RPMI7951 (cell line): Measurements from ENCODE around the gene NAA30. TPM values are rescaled to one million over a fixed set of nuclear protein-coding genes. Genes with fewer than 3 reads are reported as not detected.
"Not testable (repeated sequence)": the region's sequence is repeated elsewhere in the genome, so short reads cannot be mapped to it uniquely, and the experiment has no call there.

Experiments
- DNase-seq: peaks from one replicate; pipeline ENCODE4 v3.0.0-alpha.2; 2012; ENCODE audit warnings: low read depth
- total RNA-seq: library from RNA; depleted of rRNA; stranded (reverse); fragments of >200 nt; shearing (Covaris generic); gene quantifications from 2 replicates; pipeline ENCODE4 v1.2.3, GENCODE V29; 2014; rRNA removed

NAA30 gene
- 10.8 and 17.5 TPM in 2 replicates for total RNA-seq

DNA sequence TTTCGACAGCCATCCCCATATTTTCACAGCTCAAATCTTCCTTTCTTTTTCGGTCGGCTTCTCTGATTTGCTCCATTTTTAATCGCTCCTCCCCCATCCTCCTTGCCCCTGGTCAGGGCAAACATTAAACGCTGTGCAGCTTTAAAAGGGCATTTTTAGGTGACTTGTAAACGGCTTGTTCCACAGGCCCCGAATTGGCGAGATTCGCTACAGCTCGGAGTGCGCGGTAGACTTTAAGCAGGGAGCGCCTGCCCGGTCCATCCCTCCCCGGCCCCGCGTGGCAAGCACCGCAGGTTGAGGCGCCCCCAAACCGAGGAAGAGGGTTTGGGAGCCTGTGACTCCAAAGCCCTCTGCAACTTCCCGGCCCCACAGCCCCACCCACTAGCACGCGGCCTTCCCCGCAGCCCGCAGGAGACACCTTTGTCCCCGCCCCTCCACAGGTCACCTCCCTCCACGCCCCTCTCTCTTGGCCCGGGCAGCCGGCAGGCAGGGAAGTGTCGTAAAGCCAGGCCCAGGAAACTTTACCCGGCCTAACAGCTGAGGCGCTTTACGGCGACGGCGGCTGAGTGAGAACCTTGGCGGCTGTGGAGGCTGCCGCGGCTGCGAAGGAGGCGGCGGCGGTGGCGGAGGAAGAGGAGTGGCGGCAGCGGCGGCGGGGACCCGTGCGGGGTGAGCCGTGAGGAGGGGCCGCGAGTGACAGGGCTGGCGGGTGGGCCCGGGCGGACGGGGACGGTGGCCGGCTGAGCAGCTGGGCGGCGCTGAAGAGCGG is at the start of gene NAA30:
Gene NAA30 (plus strand): TSS at position 550 of the 769 bp plus-strand sequence. CDS start 372 bp downstream, outside the sequence.
- peak; percentile 90 for DNase-seq

DNA sequence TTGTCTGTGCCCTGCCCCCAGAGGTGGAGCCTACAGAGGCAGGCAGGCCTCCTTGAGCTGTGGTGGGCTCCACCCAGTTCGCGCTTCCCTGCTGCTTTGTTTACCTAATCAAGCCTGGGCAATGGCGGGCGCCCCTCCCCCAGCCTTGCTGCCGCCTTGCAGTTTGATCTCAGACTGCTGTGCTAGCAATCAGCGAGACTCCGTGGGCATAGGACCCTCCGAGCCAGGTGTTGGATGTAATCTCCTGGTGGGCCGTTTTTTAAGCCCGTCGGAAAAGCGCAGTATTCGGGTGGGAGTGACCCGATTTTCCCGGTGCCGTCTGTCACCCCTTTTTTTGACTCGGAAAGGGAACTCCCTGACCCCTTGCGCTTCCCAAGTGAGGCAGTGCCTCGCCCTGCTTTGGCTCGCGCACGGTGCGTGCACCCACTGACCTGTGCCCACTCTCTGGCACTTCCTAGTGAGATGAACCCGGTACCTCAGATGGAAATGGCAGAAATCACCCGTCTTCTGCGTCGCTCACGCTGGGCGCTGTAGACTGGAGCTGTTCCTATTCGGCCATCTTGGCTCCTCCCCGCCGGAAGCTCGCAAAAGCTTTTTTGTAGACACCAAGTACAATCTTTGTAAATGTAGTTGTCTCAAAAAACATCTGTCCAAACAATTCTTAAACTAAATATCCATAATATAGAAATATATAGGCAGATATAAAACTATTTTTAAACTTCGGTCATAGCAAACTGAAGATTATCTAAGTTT is 46.7 kb upstream of the NAA30 start:
- DNase-seq = not testable (repeated sequence)

DNA sequence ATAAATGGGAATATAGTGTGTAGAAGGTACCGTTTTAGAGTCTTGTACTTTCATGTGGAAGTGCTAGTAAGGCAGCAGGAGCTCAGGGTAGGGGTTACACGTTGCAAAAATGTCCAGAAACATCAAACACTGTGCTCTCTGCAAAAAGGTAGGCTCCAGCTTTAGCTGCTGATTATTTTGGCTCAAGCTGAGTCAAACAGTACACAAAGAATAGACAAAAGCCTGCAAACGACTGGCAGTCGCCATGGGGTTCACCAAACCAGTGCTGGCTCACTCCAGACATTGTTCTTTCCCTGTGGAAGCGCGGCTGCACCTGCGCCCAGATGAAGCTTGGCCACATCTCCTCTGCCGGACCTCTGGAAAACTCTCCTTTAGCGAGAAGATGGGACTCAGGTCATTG is 45.3 kb upstream of the NAA30 start:
- DNase-seq = no peak

DNA sequence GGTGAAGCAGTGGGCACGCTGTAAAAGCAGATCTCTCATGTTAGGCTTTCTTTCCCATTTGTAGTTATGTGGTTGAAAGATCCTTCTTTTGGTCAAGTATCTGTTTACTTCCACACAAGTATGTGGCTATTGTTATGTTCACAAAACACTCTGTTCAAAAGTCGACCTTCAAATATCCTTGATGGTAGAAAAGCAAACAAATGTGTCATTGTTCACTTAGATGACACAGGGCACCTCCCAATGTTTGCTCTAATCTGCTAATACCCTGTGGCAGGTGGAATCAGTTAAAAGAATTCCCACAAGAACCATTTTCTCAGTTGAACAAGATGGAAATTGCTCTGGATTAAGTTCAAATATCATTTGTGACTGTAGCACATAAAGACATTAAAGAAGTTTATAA is 43.6 kb upstream of the NAA30 start:
- no peak for DNase-seq

DNA sequence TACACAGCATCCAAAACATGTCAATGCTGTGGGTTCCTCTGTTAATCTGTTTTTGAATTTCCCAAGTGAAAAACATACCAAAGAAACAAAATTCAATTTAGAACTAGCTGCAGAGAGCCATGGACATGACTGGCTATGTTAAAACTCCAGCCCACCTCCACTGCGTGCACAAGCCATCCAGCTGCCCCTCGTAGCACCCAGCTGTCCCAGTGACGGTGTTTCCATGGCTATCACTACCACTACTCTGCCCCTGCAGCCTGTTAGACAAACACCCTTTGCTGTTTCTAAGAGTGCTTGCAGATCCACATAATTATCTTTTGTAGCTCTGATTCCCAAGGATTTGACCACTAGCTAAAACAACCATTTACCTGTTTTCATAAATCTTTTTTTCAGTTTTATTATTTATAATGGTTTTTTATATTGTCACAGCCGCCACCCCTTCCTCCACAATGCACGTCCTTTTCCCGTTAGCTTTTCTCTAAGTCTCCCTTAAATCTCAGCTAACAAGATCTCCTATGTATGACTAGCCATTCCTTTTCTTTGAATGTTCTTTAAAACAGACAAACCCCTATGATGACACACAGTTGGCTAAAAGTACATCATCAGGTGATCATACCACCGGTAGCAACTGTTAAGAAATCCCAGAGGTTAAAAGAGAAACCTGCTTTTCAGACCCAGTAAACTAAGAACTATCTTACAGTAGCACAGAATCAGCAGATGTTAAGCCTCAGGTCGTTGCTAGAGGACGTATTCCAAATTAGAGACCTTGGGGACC is 37.8 kb upstream of the NAA30 start:
- DNase-seq = no peak

DNA sequence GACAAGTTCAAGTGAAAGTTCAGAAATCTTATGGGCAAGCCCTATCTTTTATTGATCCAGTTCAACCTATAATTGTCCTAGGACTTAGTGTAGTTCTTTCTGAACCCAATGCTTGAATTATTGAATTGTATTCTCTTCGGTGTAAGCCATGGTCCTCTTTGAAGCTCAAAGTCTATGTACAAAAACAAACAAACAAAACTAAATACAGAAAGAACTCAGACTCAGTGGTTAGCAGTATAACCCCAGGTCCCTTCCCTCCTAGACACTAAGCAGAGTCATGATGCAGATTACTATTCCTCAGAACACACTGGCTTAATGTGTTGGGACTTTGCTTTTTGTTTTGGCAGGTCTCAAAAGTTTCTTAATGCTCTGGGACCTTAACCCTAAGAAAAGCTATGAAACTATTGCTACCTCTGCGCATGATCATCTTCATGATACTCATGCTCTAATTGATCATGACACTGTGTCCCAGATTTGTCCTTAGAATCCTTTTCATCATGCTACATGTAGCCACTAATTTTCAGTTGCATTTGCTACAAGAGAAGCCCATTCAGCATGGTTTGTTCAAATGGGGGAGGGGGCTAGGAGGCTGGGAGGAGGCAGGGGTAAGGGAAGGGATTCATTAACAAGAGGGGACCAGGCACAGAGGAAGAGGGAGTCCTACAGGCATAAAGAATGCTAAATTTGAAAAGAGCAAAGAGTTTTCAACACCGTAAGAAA is 35.1 kb upstream of the NAA30 start:
- no peak for DNase-seq

DNA sequence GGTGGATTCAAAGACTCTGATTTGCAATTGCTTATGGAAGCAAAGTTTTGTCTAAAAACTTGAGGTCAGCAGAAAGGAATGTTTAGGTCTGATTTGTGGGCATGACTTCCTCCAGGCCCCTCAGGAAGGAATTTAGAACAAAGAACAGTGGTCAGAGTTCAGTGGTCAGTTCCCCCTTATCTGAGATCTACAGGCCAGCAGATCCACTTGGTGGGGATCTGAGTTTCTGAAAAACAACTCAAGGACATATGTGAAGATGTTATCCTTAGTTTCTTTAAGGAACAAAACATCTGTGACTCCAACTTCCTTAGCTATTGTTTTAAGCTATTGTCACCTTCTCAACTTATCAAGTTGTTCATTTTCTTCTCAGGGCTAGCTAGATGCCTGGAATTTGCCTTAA is 28.0 kb upstream of the NAA30 start:
- peak; percentile 61 for DNase-seq

DNA sequence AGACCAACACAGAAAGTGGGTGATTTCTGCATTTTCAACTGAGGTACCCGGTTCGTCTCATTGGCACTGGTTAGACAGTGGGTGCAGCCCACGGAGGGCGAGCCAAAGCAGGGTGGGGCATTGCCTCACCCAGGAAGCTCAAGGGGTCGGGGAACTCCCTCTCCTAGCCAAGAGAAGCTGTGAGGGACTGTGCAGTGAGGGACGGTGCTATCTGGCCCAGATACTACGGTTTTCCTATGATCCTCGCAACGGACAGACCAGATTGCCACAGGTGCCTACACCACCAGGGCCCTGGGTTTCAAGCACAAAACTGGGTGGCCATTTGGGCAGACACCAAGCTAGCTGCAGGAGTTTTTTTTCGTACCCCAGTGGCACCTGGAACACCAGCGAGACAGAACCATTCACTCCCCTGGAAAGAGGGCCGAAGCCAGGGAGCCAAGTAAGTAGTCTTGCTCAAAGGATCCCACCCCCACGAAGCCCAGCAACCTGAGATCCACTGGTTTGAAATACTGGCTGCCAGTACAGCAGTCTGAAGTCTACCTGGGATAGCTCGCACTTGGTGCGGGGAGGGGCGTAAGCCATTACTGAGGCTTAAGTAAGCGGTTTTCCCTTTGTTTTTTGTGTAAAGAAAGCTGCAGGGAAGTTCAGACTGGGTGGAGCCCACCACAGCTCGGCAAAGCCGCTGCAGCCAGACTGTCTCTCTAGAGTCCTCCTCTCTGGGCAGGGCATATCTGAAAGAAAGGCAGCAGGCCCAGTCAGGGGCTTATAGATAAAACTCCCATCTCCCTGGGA is 25.5 kb upstream of the NAA30 start:
- no peak for DNase-seq

DNA sequence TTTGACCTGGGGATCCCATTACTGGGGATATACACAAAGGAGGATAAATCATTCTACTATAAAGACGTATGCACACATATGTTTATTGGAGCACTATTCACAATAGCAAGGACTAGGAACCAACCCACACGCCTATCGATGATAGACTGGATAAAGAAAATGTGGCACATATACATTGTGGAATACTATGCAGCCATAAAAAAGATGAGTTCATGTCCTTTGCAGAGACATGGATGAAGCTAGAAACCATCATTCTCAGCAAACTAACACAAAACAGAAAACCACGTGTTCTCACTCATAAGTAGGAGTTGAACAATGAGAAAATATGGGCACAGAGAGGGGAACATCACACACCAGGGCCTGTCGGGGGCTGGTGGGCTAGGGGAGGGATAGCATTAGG is 20.2 kb upstream of the NAA30 start:
- DNase-seq = not testable (repeated sequence)

DNA sequence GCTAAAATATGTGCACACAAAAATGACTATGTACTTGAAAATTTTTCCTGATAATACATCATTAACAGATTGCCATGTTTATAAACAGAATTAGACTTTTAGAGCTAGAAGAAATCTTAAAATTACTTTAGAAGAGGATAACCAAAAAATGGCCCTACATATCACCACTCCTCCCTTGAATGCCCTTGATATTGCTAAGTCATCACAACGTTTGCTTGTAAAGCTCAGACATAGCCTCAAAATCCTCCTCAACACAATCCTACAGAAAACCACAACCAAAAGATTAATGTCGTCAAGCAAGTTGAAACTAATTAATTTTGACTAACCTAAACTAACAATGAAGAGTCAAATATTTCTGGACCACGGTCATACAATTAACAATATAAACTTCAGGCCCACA is 19.4 kb upstream of the NAA30 start:
- DNase-seq = no peak

DNA sequence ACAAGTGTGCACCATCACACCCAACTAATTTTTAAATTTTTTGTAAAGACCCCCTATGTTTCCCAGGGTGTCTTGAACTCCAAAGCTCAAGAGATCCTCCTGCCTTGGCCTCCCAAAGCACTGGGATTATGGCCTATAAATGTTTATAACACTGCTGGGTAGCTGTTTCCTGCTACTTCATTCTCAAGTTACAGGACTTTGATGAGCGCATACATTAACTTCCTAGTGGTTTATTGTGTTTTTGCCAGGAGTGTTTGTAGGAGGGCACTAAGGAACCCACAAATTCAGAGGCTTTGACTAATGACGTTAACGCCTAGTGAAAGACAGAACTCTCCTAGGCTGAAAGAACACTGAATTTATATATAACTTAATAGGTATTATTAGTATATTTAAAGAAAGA is 15.2 kb upstream of the NAA30 start:
- DNase-seq = no peak

DNA sequence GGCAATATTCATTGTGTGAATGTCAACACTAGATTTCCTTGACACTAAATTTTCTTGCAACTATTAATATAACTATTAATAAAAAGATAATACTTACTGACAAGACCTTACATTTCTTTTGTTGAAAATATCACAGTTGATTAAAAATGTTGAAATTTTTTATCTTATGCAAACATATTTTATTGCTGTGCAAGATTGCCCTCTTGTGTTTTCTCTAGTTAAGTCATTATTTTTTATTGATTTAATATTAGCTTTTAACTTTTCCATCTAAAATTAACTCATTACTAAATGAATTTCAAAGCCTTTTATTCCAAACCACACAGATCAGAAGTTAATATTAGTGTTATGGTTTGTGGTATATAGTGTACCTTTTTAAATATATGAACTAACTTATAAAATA is 11.7 kb upstream of the NAA30 start:
- no peak for DNase-seq

DNA sequence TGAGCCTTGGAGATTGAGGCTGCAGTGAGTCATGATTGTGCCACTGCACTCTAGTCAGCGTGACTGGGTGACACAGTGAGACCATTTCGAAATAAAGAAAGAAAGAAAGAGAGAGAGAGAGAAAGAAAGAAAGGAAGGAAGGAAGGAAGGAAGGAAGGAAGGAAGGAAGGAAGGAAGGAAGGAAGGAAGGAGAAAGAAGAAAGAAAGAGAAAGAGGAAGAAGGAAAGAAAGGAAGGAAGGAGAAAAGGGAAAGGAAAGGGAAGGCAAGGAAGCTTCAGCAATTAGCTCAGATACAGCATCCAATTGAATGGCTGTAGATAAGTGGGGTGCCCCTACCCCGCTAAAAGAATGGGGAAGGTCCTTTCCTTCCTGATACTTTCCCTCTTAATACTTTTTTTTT is 9.5 kb upstream of the NAA30 start:
- no peak for DNase-seq

DNA sequence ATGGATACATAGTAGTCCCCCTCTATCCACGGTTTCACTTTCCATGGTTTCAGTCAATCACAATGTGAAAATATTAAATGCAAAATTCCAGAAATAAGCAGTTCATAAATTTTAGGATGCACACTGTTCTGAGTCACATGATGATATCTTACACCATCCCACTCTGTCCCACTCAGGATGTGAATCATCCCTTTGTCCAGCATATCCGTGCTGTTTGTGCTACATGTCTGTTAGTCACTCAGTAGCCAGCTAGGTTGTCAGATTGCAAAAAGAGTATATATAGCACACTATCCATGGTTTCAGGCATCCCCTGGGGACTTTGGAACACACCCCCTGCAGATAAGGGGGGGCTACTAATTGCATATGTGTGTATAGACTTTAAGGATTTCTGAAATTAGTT is 8.1 kb upstream of the NAA30 start:
- DNase-seq = peak; percentile 80

DNA sequence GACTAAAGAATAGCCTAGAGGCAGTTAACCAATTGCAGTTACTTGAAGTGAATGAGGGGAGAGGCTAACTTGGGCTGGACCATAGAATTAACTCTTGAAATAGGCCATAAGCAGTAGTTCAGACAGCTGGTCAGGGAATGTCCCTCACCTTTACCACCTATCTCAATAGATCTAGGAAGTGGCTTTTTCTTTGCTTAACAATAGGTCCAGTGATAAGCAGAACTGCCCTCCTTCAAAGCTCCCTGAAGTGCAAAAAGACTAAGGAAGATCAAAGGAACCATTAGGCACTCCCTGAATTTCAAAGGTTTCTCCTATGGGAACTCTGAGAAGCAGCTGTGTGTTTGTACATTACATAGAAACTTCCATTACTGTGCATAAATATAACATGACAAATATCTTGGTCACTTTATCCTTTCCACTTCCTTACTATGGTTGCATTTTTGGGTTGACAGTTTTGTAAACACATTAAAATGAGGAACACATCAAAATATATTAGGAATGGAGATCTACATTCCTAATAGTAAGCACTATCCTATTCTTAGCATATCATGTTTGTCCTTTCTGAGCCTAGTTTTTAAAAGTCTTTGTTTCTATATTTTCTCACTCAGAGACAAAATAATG is 7.2 kb upstream of the NAA30 start:
- no peak for DNase-seq

DNA sequence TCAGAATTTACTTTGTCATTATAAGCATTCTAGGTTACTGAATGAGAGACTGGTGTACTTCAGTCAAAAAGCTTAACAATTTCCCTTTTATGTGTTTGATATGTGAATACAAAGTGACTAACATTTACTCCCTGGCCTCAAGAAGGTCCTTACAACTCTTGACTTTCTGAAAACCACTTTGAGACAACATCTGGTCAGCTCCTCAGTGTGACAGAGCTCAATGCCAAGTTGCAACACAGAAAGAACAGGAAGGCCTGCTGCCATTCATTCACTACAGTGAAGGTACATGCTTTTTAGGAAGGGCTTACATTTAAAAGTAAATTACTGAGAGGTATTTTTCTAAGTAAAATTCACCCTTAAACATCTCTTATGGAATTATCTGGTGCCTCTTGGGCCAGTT is 2.3 kb upstream of the NAA30 start:
- DNase-seq = no peak

DNA sequence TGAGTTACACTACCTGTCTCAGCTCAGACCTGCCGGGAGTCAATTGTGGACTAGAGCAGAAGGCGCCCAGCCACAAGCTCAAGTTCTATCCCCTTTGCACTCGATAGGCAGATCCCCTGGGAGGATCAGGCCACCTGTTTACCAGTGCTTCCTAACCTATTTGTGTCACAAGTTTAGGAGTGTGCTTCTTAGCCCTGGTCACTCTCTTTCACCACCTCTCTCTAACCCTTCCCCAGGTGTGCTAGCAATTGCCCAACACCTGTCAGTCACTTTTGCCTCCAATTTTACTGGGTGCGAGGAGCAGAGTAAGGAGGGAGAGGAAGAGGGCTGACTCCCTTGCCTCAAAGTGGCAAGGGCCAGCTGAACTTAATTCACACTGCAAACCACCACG is 745 bp upstream of the NAA30 start:
- no peak for DNase-seq

DNA sequence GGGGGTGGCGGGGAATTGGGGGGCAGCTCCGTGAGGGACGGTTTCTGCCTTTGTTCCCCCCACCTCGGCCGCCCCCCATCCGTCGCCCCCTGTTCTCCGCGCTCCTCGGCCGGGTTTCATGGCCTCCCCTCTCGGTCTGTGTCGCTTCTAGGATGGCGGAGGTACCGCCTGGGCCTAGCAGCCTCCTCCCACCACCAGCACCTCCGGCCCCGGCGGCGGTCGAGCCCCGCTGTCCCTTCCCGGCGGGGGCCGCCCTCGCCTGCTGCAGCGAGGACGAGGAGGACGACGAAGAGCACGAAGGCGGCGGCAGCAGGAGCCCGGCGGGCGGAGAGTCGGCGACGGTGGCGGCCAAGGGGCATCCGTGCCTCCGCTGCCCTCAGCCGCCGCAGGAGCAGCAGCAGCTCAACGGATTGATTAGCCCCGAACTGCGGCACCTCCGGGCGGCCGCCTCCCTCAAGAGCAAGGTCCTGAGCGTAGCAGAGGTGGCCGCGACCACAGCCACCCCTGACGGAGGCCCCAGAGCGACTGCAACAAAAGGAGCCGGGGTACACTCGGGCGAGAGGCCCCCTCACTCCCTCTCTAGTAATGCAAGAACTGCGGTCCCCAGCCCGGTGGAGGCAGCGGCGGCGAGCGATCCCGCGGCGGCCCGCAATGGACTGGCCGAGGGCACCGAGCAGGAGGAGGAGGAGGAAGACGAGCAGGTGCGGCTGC is 575 bp downstream of the NAA30 start:
- peak; percentile 32 for DNase-seq

DNA sequence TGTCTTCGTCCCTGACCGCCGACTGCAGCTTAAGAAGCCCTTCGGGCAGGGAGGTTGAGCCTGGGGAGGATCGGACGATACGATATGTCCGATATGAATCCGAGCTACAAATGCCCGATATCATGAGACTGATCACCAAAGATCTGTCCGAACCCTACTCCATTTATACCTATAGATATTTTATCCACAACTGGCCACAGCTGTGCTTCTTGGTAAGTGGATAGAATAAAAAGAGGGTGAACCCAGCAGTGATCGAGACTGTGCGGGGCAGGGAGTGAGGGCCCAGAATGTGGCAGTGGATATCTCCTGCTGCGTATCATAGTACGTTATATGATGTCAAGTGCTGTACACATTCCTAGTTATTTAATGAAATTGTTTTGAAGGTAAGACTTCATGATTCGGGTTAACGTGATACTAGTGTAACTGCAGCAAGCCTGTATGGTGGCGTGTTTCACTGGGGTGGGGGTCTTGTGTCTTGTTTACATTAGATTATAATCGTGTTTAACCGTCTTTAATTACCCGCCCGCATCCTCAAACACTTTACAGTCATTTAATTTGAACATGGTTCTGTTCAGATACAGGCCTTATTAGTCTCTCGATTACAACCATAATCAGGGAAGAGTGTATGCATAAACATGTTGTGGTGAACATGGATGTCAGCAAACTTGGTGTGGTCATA is 1.3 kb downstream of the NAA30 start:
- DNase-seq = peak; percentile 7
